OCI-LY7 (cell line): ENCODE data around the gene MTX2. TPM values are rescaled to one million over a fixed set of nuclear protein-coding genes. Genes with fewer than 3 reads are reported as not detected.

Source experiments
- BruUV-seq: library from RNA; stranded (reverse); fragments of 400-500 nt; replicated peaks from 2 replicates; lab custom pipeline; 2021; lab: Mats Ljungman, UMichigan
- CTCF ChIA-PET: fragments of 300-600 bp; sonication (Branson Sonifier 250); formaldehyde crosslinking; loops from one replicate; lab custom pipeline; 2022; ENCODE audit warnings: antibody characterized with exemption; ENCODE audit not compliant: unreplicated experiment; lab: Charles Lee
- POLR2A ChIA-PET: fragments of 300-600 bp; sonication (Branson Sonifier 250); formaldehyde crosslinking; loops from one replicate; lab custom pipeline; 2022; ENCODE audit warnings: antibody characterized with exemption; lab: Charles Lee
- DNase-seq: peaks from one replicate; pipeline ENCODE4 v3.0.0-alpha.2; 2015; ENCODE audit warnings: low spot score
- H2AFZ ChIP-seq: fragments of 200-600 bp; sonication (generic), shearing (Covaris generic); 2 replicates; pipeline ENCODE4 v1.6.1; 2014; ENCODE audit warnings: mild to moderate bottlenecking, antibody characterized with exemption, low read length, moderate library complexity
- H3K27ac ChIP-seq: fragments of 200-600 bp; sonication (generic); 2 replicates; pipeline ENCODE4 v1.5.1; 2014; ENCODE audit warnings: mixed run types, low read depth, mild to moderate bottlenecking, moderate library complexity, low read length, inconsistent platforms; ENCODE audit not compliant: poor library complexity, severe bottlenecking
- H3K36me3 ChIP-seq: fragments of 200-600 bp; sonication (generic); 2 replicates; pipeline ENCODE4 v1.6.1; 2014; ENCODE audit warnings: mild to moderate bottlenecking, antibody characterized with exemption, low read length, moderate library complexity, mixed read lengths; ENCODE audit not compliant: insufficient read depth
- H3K4me1 ChIP-seq: fragments of 200-600 bp; sonication (generic); 2 replicates; pipeline ENCODE4 v1.5.1; 2014; ENCODE audit warnings: mild to moderate bottlenecking, low read length; ENCODE audit not compliant: insufficient read depth, poor library complexity, severe bottlenecking
- H3K4me2 ChIP-seq: fragments of 200-600 bp; sonication (generic); 2 replicates; pipeline ENCODE4 v1.6.1; 2014; ENCODE audit warnings: mild to moderate bottlenecking, low read length
- H3K4me3 ChIP-seq: fragments of 200-600 bp; sonication (generic); 2 replicates; pipeline ENCODE4 v1.5.1; 2014; ENCODE audit warnings: mild to moderate bottlenecking, low read depth, low read length; ENCODE audit not compliant: poor library complexity, severe bottlenecking
- H3K79me2 ChIP-seq: fragments of 200-600 bp; sonication (generic); 2 replicates; pipeline ENCODE4 v1.6.1; 2016; ENCODE audit warnings: low read depth, mild to moderate bottlenecking, low read length, moderate library complexity, mixed read lengths; ENCODE audit not compliant: insufficient read depth
- H3K9me2 ChIP-seq: fragments of 200-600 bp; sonication (generic); 2 replicates; pipeline ENCODE4 v1.6.1; 2016; ENCODE audit warnings: mild to moderate bottlenecking, low read length, mixed read lengths; ENCODE audit not compliant: insufficient read depth
- H3K9me3 ChIP-seq: fragments of 200-600 bp; sonication (generic); 2 replicates; pipeline ENCODE4 v1.6.1; 2014; ENCODE audit warnings: mild to moderate bottlenecking, mixed run types, low read length, mixed read lengths
- H4K20me1 ChIP-seq: fragments of 200-600 bp; sonication (generic); 2 replicates; pipeline ENCODE4 v1.6.1; 2014; ENCODE audit warnings: mild to moderate bottlenecking, antibody characterized with exemption, low read length, moderate library complexity, mixed read lengths; ENCODE audit not compliant: insufficient read depth
- CTCF ChIP-seq: fragments of 200-600 bp; sonication (generic); conservative IDR thresholded peaks from 2 replicates; pipeline ENCODE4 v1.5.1; 2014; ENCODE audit warnings: mild to moderate bottlenecking, antibody characterized with exemption, low read length, moderate library complexity, mixed read lengths
- EZH2phosphoT487 ChIP-seq: fragments of 200-600 bp; sonication (generic); IDR thresholded peaks from 2 replicates; pipeline ENCODE4 v1.6.1; 2018; ENCODE audit warnings: low read depth, borderline replicate concordance, mild to moderate bottlenecking, mixed run types, antibody characterized with exemption, low read length, moderate library complexity, mixed read lengths
- intact Hi-C: fragments of 100-400 bp; cut with micrococcal nuclease; formaldehyde crosslinking; loops from one replicate; pipeline ENCODE4 v1.10.0; 2022; ENCODE audit not compliant: unreplicated experiment
- total RNA-seq, 2 experiments: library from RNA; depleted of rRNA in 1 of 2; stranded (reverse); fragments of >200 nt in 1 of 2; shearing (Covaris generic) in 1 of 2; gene quantifications; 2 replicates each; pipeline ENCODE4 v1.2.3, GENCODE V29; 2014 to 2022

The MTX2 gene
- total RNA-seq, 2 experiments from 2014 or later = 31.9 to 71.3 TPM

DNA sequence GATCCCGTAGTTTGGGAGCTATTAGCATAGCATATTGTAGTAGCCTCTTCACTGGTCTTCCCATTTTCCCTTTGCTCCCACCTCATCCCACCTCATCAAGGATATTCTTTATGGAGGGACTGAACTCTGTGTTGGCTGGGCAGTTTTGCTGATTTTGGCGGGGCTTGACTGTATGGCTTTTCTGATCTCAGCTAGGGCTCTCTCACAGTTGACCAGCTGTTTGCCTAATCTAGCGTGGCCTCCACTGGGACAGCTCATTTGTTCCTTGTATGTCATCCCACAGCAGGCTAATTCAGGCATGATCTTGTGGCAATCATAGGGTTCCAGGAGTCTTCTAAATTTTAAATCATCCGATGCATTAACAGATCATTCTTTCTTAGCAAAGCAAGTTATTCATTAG is 30.2 kb upstream of the MTX2 start:
- ChIA-PET POLR2A (interaction anchor here (1.8 kb wide), 1 partner anchor 11 kb away, joined by 4 read pairs; no protein-coding TSS in a partner anchor), CTCF (no interaction called here)
- no peak for TF ChIP-seq CTCF
- TF ChIP-seq EZH2phosphoT487 = no peak
- Histone ChIP-seq H2AFZ (no peak overlapping the region), H4K20me1 (no peaks in the 10 kb centered on the region), H3K27ac (no peak overlapping the region), H3K79me2 (no peaks in the 10 kb centered on the region), H3K4me1 (no peaks in the 10 kb centered on the region), H3K9me2 (no peaks in the 10 kb centered on the region), H3K4me3 (no peak overlapping the region), H3K9me3 (no peaks in the 10 kb centered on the region), H3K4me2 (no peak overlapping the region), H3K36me3 (no peaks in the 10 kb centered on the region)
- intact Hi-C loops = no loop called here
- DNase-seq = no peak
- BruUV-seq = no TSS peak

DNA sequence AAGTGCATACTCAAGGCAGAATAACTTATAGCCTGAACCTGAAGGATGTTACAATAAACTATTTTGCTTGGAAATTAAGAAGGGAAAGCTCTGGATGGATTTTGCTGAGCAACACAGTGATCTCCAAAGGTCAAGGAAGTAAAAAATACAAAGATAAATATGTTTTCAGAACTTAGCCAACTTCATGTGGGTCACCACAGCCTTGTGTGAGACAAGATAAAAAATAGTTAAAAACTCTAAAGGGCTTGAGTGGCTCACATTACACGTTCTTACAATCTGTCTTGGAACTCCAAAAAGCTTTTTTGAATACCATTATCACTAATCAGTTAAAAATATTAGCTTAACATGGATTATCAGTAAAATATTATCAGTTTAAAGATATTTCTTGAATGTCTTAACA is 28.9 kb upstream of the MTX2 start:
- no peak for TF ChIP-seq EZH2phosphoT487
- no peak for TF ChIP-seq CTCF
- Histone ChIP-seq H3K79me2 (no peaks in the 10 kb centered on the region), H3K4me1 (no peaks in the 10 kb centered on the region), H3K36me3 (no peaks in the 10 kb centered on the region), H3K9me3 (no peaks in the 10 kb centered on the region), H3K27ac (no peak overlapping the region), H2AFZ (no peak overlapping the region), H3K4me3 (no peak overlapping the region), H4K20me1 (no peaks in the 10 kb centered on the region), H3K4me2 (no peak overlapping the region), H3K9me2 (no peaks in the 10 kb centered on the region)
- intact Hi-C loops = no loop called here
- POLR2A ChIA-PET = interaction anchor here (0.6 to 1.8 kb wide), 3 partner anchors 10 to 604 kb away, joined by 3 to 4 read pairs (median 4); no protein-coding TSS in a partner anchor
- no TSS peak for BruUV-seq
- no peak for DNase-seq
- CTCF ChIA-PET = no interaction called here

- no peak overlapping the region for H3K4me3 ChIP-seq
- no peaks in the 10 kb centered on the region for H3K4me1 ChIP-seq
- TF ChIP-seq EZH2phosphoT487 (no peak), CTCF (no peak)
- ChIA-PET CTCF (no interaction called here), POLR2A (no interaction called here)
- no peak overlapping the region for H3K4me2 ChIP-seq
- no peaks in the 10 kb centered on the region for H3K9me2 ChIP-seq
- no peaks in the 10 kb centered on the region for H3K79me2 ChIP-seq
- no peak overlapping the region for H3K27ac ChIP-seq
- H2AFZ ChIP-seq = no peak overlapping the region
- H4K20me1 ChIP-seq = no peaks in the 10 kb centered on the region
- intact Hi-C loops = no loop called here
- H3K9me3 ChIP-seq = no peaks in the 10 kb centered on the region
- BruUV-seq = no TSS peak
- no peak for DNase-seq
- no peaks in the 10 kb centered on the region for H3K36me3 ChIP-seq
Measured at GRCh38 chr2:176242276-176242675, 27.0 kb upstream of the MTX2 start.
